HepG2 (cell line): ENCODE results near the gene ATP5F1E. TPM values are rescaled to one million over a fixed set of nuclear protein-coding genes. Genes with fewer than 3 reads are reported as not detected.

Experiments used
- ATAC-seq: fragments of 200-7000 bp; cut with Tn5 transposase; 3 replicates; pipeline ENCODE4 v1.9.1; 2020; ENCODE audit warnings: mild to moderate bottlenecking, moderate library complexity
- BruUV-seq: library from RNA; stranded (reverse); fragments of 400-500 nt; replicated peaks from 2 replicates; lab custom pipeline; 2021; lab: Mats Ljungman, UMichigan
- CTCF ChIA-PET: fragments of 300-600 bp; formaldehyde crosslinking; extraction: SDS; loops from one replicate; lab custom pipeline; 2021; ENCODE audit warnings: low total read pairs, inconsistent platforms, low intra/inter-chr PET ratio; lab: Yijun Ruan, JAX
- POLR2A ChIA-PET: fragments of 350-600 bp; sonication (Branson Sonifier 250); formaldehyde crosslinking; loops from one replicate; lab custom pipeline; 2020; ENCODE audit warnings: antibody characterized with exemption, inconsistent platforms; lab: Yijun Ruan, JAX
- DNase-seq: peaks from one replicate; pipeline ENCODE4 v3.0.0-alpha.2; 2015; ENCODE audit warnings: low spot score
- FAIRE-seq: peaks from 3 replicates; lab custom pipeline; 2011; peaks lifted over from hg19 to GRCh38; lab: Jason Lieb, UNC
- H2AFZ ChIP-seq: one replicate; pipeline ENCODE4 v1.6.1; 2011; ENCODE audit warnings: low read length, inconsistent platforms
- H3K27ac ChIP-seq: fragments of 300-600 bp; 3 replicates; pipeline ENCODE4 v1.8.0; 2011; ENCODE audit warnings: mixed run types, mild to moderate bottlenecking, mixed read lengths, low read length, inconsistent platforms; ENCODE audit not compliant: insufficient read depth; ENCODE audit errors: extremely low read length
- H3K27me3 ChIP-seq, 2 experiments: fragments of 200-600 bp in 1 of 2; 2 replicates in 1 of 2; 3 replicates in 1 of 2; pipeline versions ENCODE4 v1.6.0 to v1.8.0; 2011; ENCODE audit warnings: low read length in 2 of 2, mild to moderate bottlenecking in 2 of 2, moderate library complexity in 2 of 2, inconsistent platforms in 1 of 2; ENCODE audit not compliant: insufficient read depth in 2 of 2, control insufficient read depth in 1 of 2
- H3K36me3 ChIP-seq, 2 experiments: fragments of 200-600 bp in 1 of 2; replicated peaks in 1 of 2; 2 replicates in 1 of 2; 3 replicates in 1 of 2; pipeline versions ENCODE4 v1.5.1 to v1.8.0; 2011; ENCODE audit warnings: low read length in 2 of 2, inconsistent platforms in 1 of 2; ENCODE audit not compliant: insufficient read depth in 2 of 2, control insufficient read depth in 1 of 2
- H3K4me1 ChIP-seq: 2 replicates; pipeline ENCODE4 v1.5.1; 2012; ENCODE audit warnings: low read length, inconsistent platforms; ENCODE audit not compliant: insufficient read depth
- H3K4me2 ChIP-seq: 2 replicates; pipeline ENCODE4 v1.6.0; 2011; ENCODE audit warnings: low read depth, low read length, inconsistent platforms
- H3K4me3 ChIP-seq, 3 experiments: fragments of 200-600 bp in 1 of 3; sonication (generic), shearing (Covaris generic) in 1 of 3; replicated peaks in 1 of 3; 2 replicates each; pipeline ENCODE4 v1.5.1; 2011 to 2016; ENCODE audit warnings: low read length in 3 of 3, inconsistent platforms in 2 of 3, low read depth in 2 of 3, mild to moderate bottlenecking in 2 of 3, control low read depth in 1 of 3, mixed read lengths in 1 of 3; ENCODE audit not compliant: insufficient read depth in 1 of 3
- H3K79me2 ChIP-seq: one replicate; pipeline ENCODE4 v1.6.1; 2011; ENCODE audit warnings: low read length, inconsistent platforms; ENCODE audit not compliant: insufficient read depth
- H3K9ac ChIP-seq: 2 replicates; pipeline ENCODE4 v1.6.0; 2011; ENCODE audit warnings: mild to moderate bottlenecking, low read depth, low read length, inconsistent platforms; ENCODE audit not compliant: insufficient read depth
- H3K9me3 ChIP-seq: 2 replicates; pipeline ENCODE4 v1.5.1; 2012; ENCODE audit warnings: mild to moderate bottlenecking, low read length
- H4K20me1 ChIP-seq: 2 replicates; pipeline ENCODE4 v1.6.0; 2011; ENCODE audit warnings: inconsistent platforms, mild to moderate bottlenecking, low read length, moderate library complexity; ENCODE audit not compliant: insufficient read depth
- ARNT2 ChIP-seq: sonication (generic); formaldehyde crosslinking; IDR thresholded peaks from 2 replicates; pipeline ENCODE4 v1.8.0; 2022; ENCODE audit warnings: mild to moderate bottlenecking, low read depth, missing genetic modification reagents, moderate library complexity
- DZIP1 ChIP-seq: sonication (generic); formaldehyde crosslinking; IDR thresholded peaks from 2 replicates; pipeline ENCODE4 v1.5.0; 2020; ENCODE audit warnings: mild to moderate bottlenecking, missing genetic modification reagents
- ESRRA ChIP-seq: sonication (generic); formaldehyde crosslinking; IDR thresholded peaks from 2 replicates; pipeline ENCODE4 v1.5.1; 2020; ENCODE audit warnings: mild to moderate bottlenecking, low read depth, missing genetic modification reagents
- HNF4A ChIP-seq: sonication (generic); formaldehyde crosslinking; IDR thresholded peaks from 2 replicates; pipeline ENCODE4 v1.4.0; 2020; ENCODE audit warnings: missing genetic modification reagents
- MYPOP ChIP-seq: sonication (generic); formaldehyde crosslinking; IDR thresholded peaks from 2 replicates; pipeline ENCODE4 v1.8.1; 2023; ENCODE audit warnings: mild to moderate bottlenecking, moderate library complexity, missing genetic modification reagents
- NFATC3 ChIP-seq: sonication (generic); formaldehyde crosslinking; IDR thresholded peaks from 2 replicates; pipeline ENCODE4 v1.5.1; 2020; ENCODE audit warnings: mild to moderate bottlenecking, missing genetic modification reagents
- SMAD9 ChIP-seq: sonication (generic); formaldehyde crosslinking; IDR thresholded peaks from 2 replicates; pipeline ENCODE4 v1.5.1; 2020; ENCODE audit warnings: mild to moderate bottlenecking, missing genetic modification reagents
- XBP1 ChIP-seq: sonication (generic); formaldehyde crosslinking; IDR thresholded peaks from 2 replicates; pipeline ENCODE4 v1.5.0; 2020; ENCODE audit warnings: missing genetic modification reagents
- ZBTB20 ChIP-seq: sonication (generic); formaldehyde crosslinking; IDR thresholded peaks from 2 replicates; pipeline ENCODE4 v1.8.1; 2023; ENCODE audit warnings: missing genetic modification reagents, low read depth, mild to moderate bottlenecking, borderline replicate concordance
- ZBTB21 ChIP-seq: sonication (generic); formaldehyde crosslinking; IDR thresholded peaks from 2 replicates; pipeline ENCODE4 v1.4.0; 2020; ENCODE audit warnings: missing genetic modification reagents
- ZMYM2 ChIP-seq: sonication (generic); formaldehyde crosslinking; IDR thresholded peaks from 2 replicates; pipeline ENCODE4 v1.8.0; 2022; ENCODE audit warnings: mild to moderate bottlenecking, missing genetic modification reagents
- ZNF30 ChIP-seq: sonication (generic); formaldehyde crosslinking; IDR thresholded peaks from 2 replicates; pipeline ENCODE4 v1.5.0; 2020; ENCODE audit warnings: mild to moderate bottlenecking, missing genetic modification reagents
- ZNF737 ChIP-seq: sonication (generic); formaldehyde crosslinking; IDR thresholded peaks from 2 replicates; pipeline ENCODE4 v1.5.0; 2020; ENCODE audit warnings: missing genetic modification reagents, mild to moderate bottlenecking, borderline replicate concordance
- ZNF747 ChIP-seq: sonication (generic); formaldehyde crosslinking; IDR thresholded peaks from 2 replicates; pipeline ENCODE4 v1.8.1; 2023; ENCODE audit warnings: missing genetic modification reagents, mild to moderate bottlenecking, borderline replicate concordance
- WGBS: methylation state at CpG from one replicate; pipeline ENCODE4 v1.1.6; 2017; ENCODE audit warnings: low lambda C conversion rate; 5-methylcytosine and 5-hydroxymethylcytosine counted together
- in situ Hi-C: cut with HindIII; loops from 2 replicates; pipeline ENCODE4 v1.10.0; 2017; ENCODE audit warnings: low pct_unique_long_range_greater_than_20kb; ENCODE audit not compliant: extremely low pct_ligation_motif_present
- intact Hi-C: fragments of 100-400 bp; cut with micrococcal nuclease; formaldehyde crosslinking; loops from one replicate; pipeline ENCODE4 v1.10.0; 2022; ENCODE audit not compliant: unreplicated experiment
- polyA plus RNA-seq, 8 experiments: library from polyadenylated mRNA; depleted of rRNA in 3 of 8; stranded (reverse) in 7 of 8; unstranded in 1 of 8; fragments of >200 nt; fragmentation: Illumina TruSeq in 4 of 8; extraction: Trizol in 4 of 8; gene quantifications; 2 replicates each; pipeline versions ENCODE4 v1.2.1 to v1.2.3, GENCODE V29; 2011 to 2016; ENCODE audit warnings: low read depth in 4 of 8, missing spikeins in 1 of 8, mixed read lengths in 1 of 8; ENCODE audit not compliant: insufficient read depth in 1 of 8
- total RNA-seq, 5 experiments: library from RNA; depleted of rRNA; stranded (reverse); fragments of >200 nt; fragmentation: Illumina TruSeq; extraction: Trizol; gene quantifications; 2 replicates each; pipeline ENCODE4 v1.2.3, GENCODE V29; 2016; ENCODE audit warnings: low read depth in 1 of 5
- TF ChIP-seq, protein P1 (sequence below): IDR thresholded peaks from 2 replicates; pipeline ENCODE4 v1.6.1; 2016; ENCODE audit warnings: mild to moderate bottlenecking

The ATP5F1E gene
- total and polyA plus RNA-seq, 2 of the 13 experiments (the other 11 are each of a cell fraction or from before 2014, with no cell fraction given) = 121 to 134 TPM

DNA sequence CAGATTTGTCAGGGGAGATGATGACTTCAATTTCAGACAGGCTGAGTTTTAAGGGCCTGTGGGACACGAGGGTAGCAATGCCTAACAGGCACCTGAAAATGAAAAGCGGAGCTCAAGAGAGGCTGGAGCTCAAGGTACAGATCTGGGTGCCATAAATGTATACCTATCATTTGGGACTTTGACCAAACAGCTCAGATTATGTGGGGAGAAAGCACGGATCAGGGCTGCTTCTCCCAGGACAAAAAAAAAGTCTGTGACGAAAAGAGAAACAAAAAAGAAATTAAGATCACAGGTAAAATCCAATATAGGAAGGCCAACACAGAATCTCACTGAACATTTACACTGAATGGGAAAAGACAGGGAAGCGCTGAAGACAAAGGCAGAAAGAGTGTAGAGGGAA is 8.5 kb upstream of the ATP5F1E start:
- POLR2A ChIA-PET = interaction anchor here (1.6 kb wide), 1 partner anchor 9 kb away, joined by 8 read pairs; the partner anchor contains the start of gene ATP5F1E

More for the DNA sequence above, 8.5 kb upstream of the ATP5F1E start:
- ATAC-seq (no peak), DNase-seq (no peak), FAIRE-seq (peak; percentile 62)
- H4K20me1 ChIP-seq = no peaks in the 10 kb centered on the region
- in situ Hi-C loops = no loop called here
- no TSS peak for BruUV-seq
- no peaks in the 10 kb centered on the region for H3K9me3 ChIP-seq
- no peak overlapping the region for H3K27ac ChIP-seq
- H3K4me2 ChIP-seq = peak overlapping the region; percentile 56
- H3K36me3 ChIP-seq = no peaks in the 10 kb centered on the region
- no peak overlapping the region for H2AFZ ChIP-seq
- CTCF ChIA-PET = no interaction called here
- no peak overlapping the region for H3K4me3 ChIP-seq
- intact Hi-C loops = no loop called here
- H3K9ac ChIP-seq = no peak overlapping the region; the same call in 1 of the 2 replicates
- peaks cover 2 to 3% of the 10 kb centered on the region in 2 experiments; a peak in 2 of 5 replicates for H3K27me3 ChIP-seq
- TF ChIP-seq ZNF30 (CRISPR knock-in tag) (no peak), ZMYM2 (CRISPR knock-in tag) (no peak), DZIP1 (CRISPR knock-in tag) (no peak), ARNT2 (no peak), NFATC3 (CRISPR knock-in tag) (no peak), ZBTB21 (CRISPR knock-in tag) (no peak), ZBTB20 (CRISPR knock-in tag) (no peak), ZNF747 (CRISPR knock-in tag) (no peak), ESRRA (no peak), HNF4A (CRISPR knock-in tag) (peak; percentile 10; the same call in 1 of the 2 replicates), MYPOP (CRISPR knock-in tag) (0 out of 2 replicates have a peak, but pooled peaks have one; percentile 22), XBP1 (CRISPR knock-in tag) (no peak), SMAD9 (CRISPR knock-in tag) (no peak), ZNF737 (CRISPR knock-in tag) (no peak)
- TF ChIP-seq, protein P1, sequence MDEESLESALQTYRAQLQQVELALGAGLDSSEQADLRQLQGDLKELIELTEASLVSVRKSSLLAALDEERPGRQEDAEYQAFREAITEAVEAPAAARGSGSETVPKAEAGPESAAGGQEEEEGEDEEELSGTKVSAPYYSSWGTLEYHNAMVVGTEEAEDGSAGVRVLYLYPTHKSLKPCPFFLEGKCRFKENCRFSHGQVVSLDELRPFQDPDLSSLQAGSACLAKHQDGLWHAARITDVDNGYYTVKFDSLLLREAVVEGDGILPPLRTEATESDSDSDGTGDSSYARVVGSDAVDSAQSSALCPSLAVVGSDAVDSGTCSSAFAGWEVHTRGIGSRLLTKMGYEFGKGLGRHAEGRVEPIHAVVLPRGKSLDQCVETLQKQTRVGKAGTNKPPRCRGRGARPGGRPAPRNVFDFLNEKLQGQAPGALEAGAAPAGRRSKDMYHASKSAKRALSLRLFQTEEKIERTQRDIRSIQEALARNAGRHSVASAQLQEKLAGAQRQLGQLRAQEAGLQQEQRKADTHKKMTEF (CRISPR knock-in tag) = no peak
- H3K79me2 ChIP-seq = peaks cover 25% of the 10 kb centered on the region
- H3K4me1 ChIP-seq = peaks cover 15% of the 10 kb centered on the region
- WGBS = 34% methylated on average over 5 of the region's 5 CpGs
